Gastroesophageal sphincter (tissue), 4 donors: ENCODE data around the gene RNF7. TPM values are rescaled to one million over a fixed set of nuclear protein-coding genes. Genes with fewer than 3 reads are reported as not detected.

ENCODE experiments used
- ATAC-seq: fragments of 150-250 bp; one replicate; pipeline ENCODE4 v1.9.1; 2016; ENCODE audit warnings: mild to moderate bottlenecking, moderate library complexity
- H3K27ac ChIP-seq, 4 donors: fragments of 200-600 bp; sonication (generic) in 3 of 4; 1 replicate in 3 of 4; 2 replicates in 1 of 4; pipeline ENCODE4 v1.5.1; 2016 to 2019
- H3K27me3 ChIP-seq: fragments of 200-600 bp; sonication (generic); one replicate; pipeline ENCODE4 v1.5.1; 2019
- H3K36me3 ChIP-seq, 2 donors: fragments of 200-600 bp; sonication (generic); one replicate each; pipeline ENCODE4 v1.5.1; 2019; ENCODE audit warnings: control low read depth in 1 of 2
- H3K4me1 ChIP-seq, 3 donors: fragments of 200-600 bp; sonication (generic); 1 replicate in 2 of 3; 2 replicates in 1 of 3; pipeline ENCODE4 v1.5.1; 2016 to 2019; ENCODE audit warnings: control low read depth in 2 of 3
- H3K4me3 ChIP-seq, 2 donors: fragments of 200-600 bp; sonication (generic); one replicate each; pipeline ENCODE4 v1.5.1; 2019; ENCODE audit warnings: mild to moderate bottlenecking in 1 of 2, moderate library complexity in 1 of 2
- H3K9me3 ChIP-seq, 3 donors: fragments of 200-600 bp; sonication (generic); one replicate each; pipeline ENCODE4 v1.5.1; 2017 to 2019; ENCODE audit warnings: control low read depth in 2 of 3
- EP300 ChIP-seq: sonication (generic); formaldehyde crosslinking; IDR thresholded peaks from one replicate; pipeline ENCODE4 v1.6.1; 2017; ENCODE audit warnings: antibody characterized with exemption, mild to moderate bottlenecking
- POLR2A ChIP-seq, 2 donors: fragments of 450-650 bp; IDR thresholded peaks; one replicate each; pipeline ENCODE4 v1.6.1; 2017; ENCODE audit warnings: antibody characterized with exemption in 2 of 2, mild to moderate bottlenecking in 2 of 2, moderate library complexity in 1 of 2
- POLR2AphosphoS5 ChIP-seq: sonication (generic); formaldehyde crosslinking; IDR thresholded peaks from one replicate; pipeline ENCODE4 v1.6.1; 2017; ENCODE audit warnings: antibody characterized with exemption
- WGBS, 2 donors: methylation state at CpG; one replicate each; pipeline ENCODE4 v1.1.5; 2018; ENCODE audit warnings: low coverage in 1 of 2; 5-methylcytosine and 5-hydroxymethylcytosine counted together
- total RNA-seq, 4 donors: library from RNA; depleted of rRNA; stranded (reverse); fragments of >200 nt; gene quantifications; one replicate each; pipeline ENCODE4 v1.1.0, GENCODE V29; 2016
- TF ChIP-seq, protein P1 (sequence below), 4 experiments: fragments of 200-600 bp in 2 of 4; fragments of 450-650 bp in 2 of 4; sonication (generic) in 1 of 4; IDR thresholded peaks; one replicate each; pipeline ENCODE4 v1.5.1; 2017 to 2019; ENCODE audit warnings: antibody characterized with exemption in 4 of 4, mild to moderate bottlenecking in 2 of 4, moderate library complexity in 2 of 4

RNF7 gene
- total RNA-seq, 4 donors from 2014 or later: 73.0 to 133 (median 87.7) TPM

DNA sequence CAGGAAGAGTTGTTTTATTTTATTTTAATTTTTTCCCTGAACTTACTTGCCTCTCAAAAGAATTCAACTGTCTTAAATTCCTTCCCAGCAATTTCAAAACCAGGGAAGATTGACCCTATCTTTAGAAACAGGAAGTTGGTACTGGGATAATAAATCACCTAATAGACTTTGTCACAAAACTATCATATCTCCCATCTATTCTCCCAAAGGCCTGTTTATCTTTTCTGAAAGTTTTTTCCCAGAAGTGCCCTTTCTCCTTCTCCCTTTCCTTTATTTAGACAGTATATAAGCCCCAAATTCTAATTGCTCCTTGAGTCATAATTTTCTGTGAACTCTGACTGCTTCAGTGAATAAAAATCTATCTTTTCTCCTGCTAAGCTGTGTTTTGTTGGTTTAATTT, 2.9 kb upstream of the RNF7 start:
- no peak for TF ChIP-seq POLR2AphosphoS5
- no peak for TF ChIP-seq POLR2A (IDR thresholded peaks at IDR 0.05)
- TF ChIP-seq EP300: no peak
- TF ChIP-seq, protein P1, sequence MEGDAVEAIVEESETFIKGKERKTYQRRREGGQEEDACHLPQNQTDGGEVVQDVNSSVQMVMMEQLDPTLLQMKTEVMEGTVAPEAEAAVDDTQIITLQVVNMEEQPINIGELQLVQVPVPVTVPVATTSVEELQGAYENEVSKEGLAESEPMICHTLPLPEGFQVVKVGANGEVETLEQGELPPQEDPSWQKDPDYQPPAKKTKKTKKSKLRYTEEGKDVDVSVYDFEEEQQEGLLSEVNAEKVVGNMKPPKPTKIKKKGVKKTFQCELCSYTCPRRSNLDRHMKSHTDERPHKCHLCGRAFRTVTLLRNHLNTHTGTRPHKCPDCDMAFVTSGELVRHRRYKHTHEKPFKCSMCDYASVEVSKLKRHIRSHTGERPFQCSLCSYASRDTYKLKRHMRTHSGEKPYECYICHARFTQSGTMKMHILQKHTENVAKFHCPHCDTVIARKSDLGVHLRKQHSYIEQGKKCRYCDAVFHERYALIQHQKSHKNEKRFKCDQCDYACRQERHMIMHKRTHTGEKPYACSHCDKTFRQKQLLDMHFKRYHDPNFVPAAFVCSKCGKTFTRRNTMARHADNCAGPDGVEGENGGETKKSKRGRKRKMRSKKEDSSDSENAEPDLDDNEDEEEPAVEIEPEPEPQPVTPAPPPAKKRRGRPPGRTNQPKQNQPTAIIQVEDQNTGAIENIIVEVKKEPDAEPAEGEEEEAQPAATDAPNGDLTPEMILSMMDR (IDR thresholded peaks at IDR 0.05): no peak
- H3K9me3 ChIP-seq: no peaks in the 10 kb centered on the region
- H3K4me1 ChIP-seq: peaks cover 5 to 11% (median 9%) of the 10 kb centered on the region in 3 donors
- no peak overlapping the region for H3K27ac ChIP-seq
- H3K4me3 ChIP-seq: no peak overlapping the region
- H3K36me3 ChIP-seq: no peaks in the 10 kb centered on the region
- ATAC-seq: no peak
- no peaks in the 10 kb centered on the region for H3K27me3 ChIP-seq

DNA sequence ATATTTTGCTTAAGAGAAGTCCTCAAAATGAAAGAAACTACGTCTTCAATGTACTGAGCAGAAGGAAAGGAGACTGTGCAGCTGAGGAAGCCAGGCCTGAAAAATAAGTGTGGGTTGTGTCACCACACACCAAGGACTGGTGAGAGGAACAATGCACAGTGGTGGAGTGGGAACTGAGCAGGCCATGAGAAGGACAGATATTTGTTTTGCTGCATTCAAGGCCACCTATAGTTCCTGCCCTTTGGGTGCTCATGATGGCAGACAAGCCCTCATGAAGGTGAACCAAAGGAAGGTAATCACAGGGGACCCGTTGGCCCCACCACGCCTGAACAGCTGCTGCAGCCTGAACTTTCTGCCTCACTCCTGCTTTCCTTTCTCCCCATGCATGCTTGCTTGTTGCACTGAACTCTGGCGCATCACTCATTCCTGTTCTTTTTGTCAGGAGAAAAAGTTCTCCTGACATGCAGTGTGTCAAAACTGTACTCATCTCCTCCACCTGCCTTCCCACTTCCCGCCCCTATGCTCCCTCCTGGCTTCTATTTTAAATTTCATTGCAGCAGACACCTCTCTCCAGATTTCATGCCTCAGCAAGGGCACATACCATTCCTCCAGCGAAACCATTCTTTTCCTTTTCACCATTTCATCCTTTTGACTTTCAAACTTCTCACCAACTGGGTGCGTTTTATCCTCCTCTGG, 2.2 kb upstream of the RNF7 start:
- no peak overlapping the region for H3K27ac ChIP-seq
- no peak overlapping the region for H3K4me3 ChIP-seq
- no peak for TF ChIP-seq EP300
- no peak for TF ChIP-seq POLR2A (IDR thresholded peaks at IDR 0.05)
- TF ChIP-seq POLR2AphosphoS5: no peak
- TF ChIP-seq, protein P1 (IDR thresholded peaks at IDR 0.05): no peak
- no peak for ATAC-seq
- 74 to 86% methylated on average over 5 to 7 of the region's 7 CpGs for WGBS, 2 donors
- H3K27me3 ChIP-seq: no peaks in the 10 kb centered on the region
- peaks cover 9 to 19% (median 12%) of the 10 kb centered on the region in 3 donors for H3K4me1 ChIP-seq
- H3K36me3 ChIP-seq: no peaks in the 10 kb centered on the region
- no peaks in the 10 kb centered on the region for H3K9me3 ChIP-seq

DNA sequence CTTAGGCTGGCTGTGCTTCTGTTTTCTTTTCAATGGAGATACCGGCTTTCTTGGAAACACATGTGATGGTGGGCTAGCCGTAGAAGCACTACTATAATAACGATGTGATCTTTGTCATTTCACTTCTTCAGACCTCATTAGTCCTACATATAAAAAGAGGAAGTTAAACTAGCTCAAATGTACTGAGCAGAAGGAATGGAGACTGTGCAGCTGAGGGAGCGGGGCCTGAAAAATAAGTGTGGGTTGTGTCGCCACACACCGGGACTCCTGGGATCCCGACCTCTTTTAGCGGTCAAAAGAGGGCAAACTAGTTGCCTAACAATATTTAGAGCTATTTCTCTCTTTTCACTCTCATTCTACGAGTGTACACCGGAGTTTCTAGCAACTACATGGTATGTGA, 1.0 kb upstream of the RNF7 start:
- 79 to 81% methylated on average over 6 to 8 of the region's 10 CpGs for WGBS, 2 donors
- Histone ChIP-seq H3K27me3 (no peaks in the 10 kb centered on the region), H3K9me3 (no peaks in the 10 kb centered on the region), H3K4me1 (peaks cover 11 to 30% (median 15%) of the 10 kb centered on the region in 3 donors), H3K27ac (peak overlapping the region in 2 of 4 donors; percentile 97 to 98), H3K4me3 (no peak overlapping the region), H3K36me3 (no peaks in the 10 kb centered on the region)
- no peak for TF ChIP-seq POLR2AphosphoS5
- TF ChIP-seq POLR2A (IDR thresholded peaks at IDR 0.05): no peak
- TF ChIP-seq EP300: no peak
- TF ChIP-seq, protein P1 (IDR thresholded peaks at IDR 0.05): no peak
- no peak for ATAC-seq

DNA sequence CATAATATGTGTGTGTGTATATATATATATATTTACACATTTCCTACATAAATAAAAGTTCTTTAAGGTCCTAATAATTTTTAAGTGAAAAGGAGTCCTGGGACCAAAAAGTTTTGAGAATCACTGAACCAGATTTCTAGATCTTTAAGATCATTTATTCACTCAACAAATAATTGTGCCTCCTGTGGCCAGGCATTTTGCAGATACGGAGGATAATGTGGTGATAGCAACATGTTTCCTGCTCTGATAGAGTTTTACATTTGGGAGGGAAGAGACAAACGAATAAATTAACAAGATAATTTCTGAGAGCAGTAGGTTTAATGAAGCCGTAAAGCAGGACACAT, 448 bp upstream of the RNF7 start:
- TF ChIP-seq EP300: no peak
- 0% methylated on average over 3 of the region's 3 CpGs for WGBS, 2 donors
- no peaks in the 10 kb centered on the region for H3K27me3 ChIP-seq
- no peaks in the 10 kb centered on the region for H3K9me3 ChIP-seq
- H3K4me3 ChIP-seq: peak overlapping the region in 1 of 2 donors; percentile 92
- peak overlapping the region; percentile 41 to 98 (median 90) for H3K27ac ChIP-seq
- no peak for ATAC-seq
- peaks cover 11 to 34% (median 15%) of the 10 kb centered on the region in 3 donors for H3K4me1 ChIP-seq
- peaks cover 0 to 3% of the 10 kb centered on the region in 2 donors for H3K36me3 ChIP-seq

DNA sequence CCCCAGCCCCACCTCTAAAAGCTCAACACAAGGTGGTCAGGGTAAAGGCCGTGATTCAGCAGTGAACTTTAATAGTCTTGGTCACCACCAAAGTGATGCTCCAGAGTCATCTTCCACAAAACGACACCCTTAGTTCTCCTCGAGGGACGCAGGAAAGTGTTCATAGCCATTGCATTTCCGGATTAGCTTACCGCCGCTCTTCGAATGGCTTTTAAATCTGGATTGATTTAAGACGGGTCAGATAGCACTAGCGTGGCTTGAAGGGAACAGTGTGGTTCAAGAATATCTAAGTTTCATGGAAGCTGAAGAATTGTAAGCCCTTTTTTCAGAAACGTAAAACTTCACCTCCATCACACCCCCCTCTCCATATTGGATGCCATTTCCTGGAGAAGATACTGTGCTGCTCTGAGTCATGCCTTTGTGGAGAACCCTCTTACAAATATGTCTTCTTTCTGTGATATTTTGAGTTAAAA, 829 bp downstream of the RNF7 start:
- TF ChIP-seq EP300 (no peak), POLR2A (IDR thresholded peaks at IDR 0.05) (no peak), POLR2AphosphoS5 (no peak)
- TF ChIP-seq, protein P1 (IDR thresholded peaks at IDR 0.05): no peak
- H3K27ac ChIP-seq: peak overlapping the region; percentile 68 to 98 (median 90)
- H3K9me3 ChIP-seq: no peaks in the 10 kb centered on the region
- peaks cover 13 to 47% (median 15%) of the 10 kb centered on the region in 3 donors for H3K4me1 ChIP-seq
- no peaks in the 10 kb centered on the region for H3K27me3 ChIP-seq
- ATAC-seq: no peak
- 0% methylated on average over 4 to 6 of the region's 11 CpGs for WGBS, 2 donors
- H3K4me3 ChIP-seq: peak overlapping the region; percentile 58 to 92
- peaks cover 0 to 8% of the 10 kb centered on the region in 2 donors for H3K36me3 ChIP-seq
